HCT116 (cell line): Measurements from ENCODE around the gene SPATA21. TPM values are rescaled to one million over a fixed set of nuclear protein-coding genes. Genes with fewer than 3 reads are reported as not detected.

ENCODE experiments used
- ATAC-seq: fragments of 200-7000 bp; cut with Tn5 transposase; 2 replicates; pipeline ENCODE4 v1.9.1; 2020; ENCODE audit warnings: mild to moderate bottlenecking, moderate library complexity
- BruUV-seq: library from RNA; stranded (reverse); fragments of 400-500 nt; replicated peaks from 2 replicates; lab custom pipeline; 2021; lab: Mats Ljungman, UMichigan
- CTCF ChIA-PET: fragments of 300-600 bp; sonication (Branson Sonifier 250); formaldehyde crosslinking; loops from one replicate; lab custom pipeline; 2021; ENCODE audit warnings: antibody characterized with exemption; lab: Charles Lee
- POLR2A ChIA-PET: fragments of 300-600, 350-600 bp; sonication (Branson Sonifier 250); formaldehyde crosslinking; loops from one replicate; lab custom pipeline; 2021; ENCODE audit warnings: antibody characterized with exemption; lab: Charles Lee
- RAD21 ChIA-PET, 2 experiments: fragments of 300-600 bp; sonication (Branson Sonifier 250); formaldehyde crosslinking; loops; one replicate each; lab custom pipeline; 2023; ENCODE audit warnings: low total read pairs in 2 of 2; ENCODE audit not compliant: uncharacterized antibody in 2 of 2, unreplicated experiment in 2 of 2, low non-redundant PET in 1 of 2; lab: Charles Lee
- DNase-seq: peaks from one replicate; pipeline ENCODE4 v3.0.0-alpha.2; 2010; ENCODE audit warnings: low read depth, low spot score
- H2AFZ ChIP-seq: fragments of 200-600 bp; shearing (Covaris generic), sonication (generic); 2 replicates; pipeline ENCODE4 v1.6.1; 2017; ENCODE audit warnings: low read depth, mixed run types, mixed read lengths, antibody characterized with exemption, low read length; ENCODE audit not compliant: poor library complexity, severe bottlenecking
- H3K27ac ChIP-seq: 2 replicates; pipeline ENCODE4 v1.5.1; 2012; ENCODE audit warnings: low read depth, low read length
- H3K27me3 ChIP-seq: fragments of 200-600 bp; sonication (generic); 2 replicates; pipeline ENCODE4 v1.6.1; 2016; ENCODE audit warnings: mixed run types, low read length, mixed read lengths; ENCODE audit not compliant: insufficient read depth
- H3K36me3 ChIP-seq, 2 experiments: fragments of 200-500 bp in 1 of 2; fragments of 200-600 bp in 1 of 2; sonication (Bioruptor generic) in 1 of 2; sonication (generic) in 1 of 2; 2 replicates each; pipeline versions ENCODE4 v1.5.1 to v1.6.1; 2014 to 2016; ENCODE audit warnings: low read length in 2 of 2, inconsistent platforms in 1 of 2, mixed read lengths in 1 of 2, mixed run types in 1 of 2; ENCODE audit not compliant: insufficient read depth in 2 of 2, control insufficient read depth in 1 of 2
- H3K4me1 ChIP-seq, 2 experiments: fragments of 200-600 bp in 1 of 2; sonication (generic) in 1 of 2; 2 replicates each; pipeline versions ENCODE4 v1.5.1 to v1.6.1; 2012 to 2017; ENCODE audit warnings: low read length in 2 of 2, inconsistent platforms in 1 of 2, mild to moderate bottlenecking in 1 of 2, mixed read lengths in 1 of 2, mixed run types in 1 of 2, moderate library complexity in 1 of 2; ENCODE audit not compliant: insufficient read depth in 2 of 2, control insufficient read depth in 1 of 2
- H3K4me2 ChIP-seq: fragments of 200-600 bp; sonication (generic); 2 replicates; pipeline ENCODE4 v1.6.1; 2017; ENCODE audit warnings: mixed run types, low read length, mixed read lengths
- H3K4me3 ChIP-seq, 2 experiments: fragments of 200-600 bp in 1 of 2; sonication (generic) in 1 of 2; replicated peaks in 1 of 2; 2 replicates each; pipeline ENCODE4 v1.5.1; 2011 to 2016; ENCODE audit warnings: low read length in 2 of 2, control low read depth in 1 of 2, low read depth in 1 of 2, mild to moderate bottlenecking in 1 of 2, mixed read lengths in 1 of 2, mixed run types in 1 of 2
- H3K79me2 ChIP-seq: fragments of 200-600 bp; sonication (generic); 2 replicates; pipeline ENCODE4 v1.6.1; 2017; ENCODE audit warnings: mild to moderate bottlenecking, mixed run types, low read length, moderate library complexity, mixed read lengths; ENCODE audit not compliant: insufficient read depth
- H3K9ac ChIP-seq: fragments of 200-600 bp; sonication (generic); 2 replicates; pipeline ENCODE4 v1.6.1; 2016; ENCODE audit warnings: low read length, mixed read lengths
- H3K9me2 ChIP-seq: fragments of 200-600 bp; sonication (generic), shearing (Covaris generic); 2 replicates; pipeline ENCODE4 v1.6.1; 2017; ENCODE audit warnings: mixed run types, mild to moderate bottlenecking, moderate library complexity; ENCODE audit not compliant: insufficient read depth
- H3K9me3 ChIP-seq, 2 experiments: fragments of 200-500 bp in 1 of 2; fragments of 200-600 bp in 1 of 2; sonication (Bioruptor generic) in 1 of 2; sonication (generic) in 1 of 2; 2 replicates each; pipeline ENCODE4 v1.6.1; 2014 to 2017; ENCODE audit warnings: low read length in 2 of 2, mixed read lengths in 2 of 2, inconsistent platforms in 1 of 2, low read depth in 1 of 2, mild to moderate bottlenecking in 1 of 2, mixed run types in 1 of 2, moderate library complexity in 1 of 2; ENCODE audit not compliant: control insufficient read depth in 1 of 2, insufficient read depth in 1 of 2
- H4K20me1 ChIP-seq: fragments of 200-600 bp; sonication (generic), shearing (Covaris generic); 2 replicates; pipeline ENCODE4 v1.6.1; 2017; ENCODE audit warnings: mixed run types, mild to moderate bottlenecking, moderate library complexity; ENCODE audit not compliant: insufficient read depth
- JUND ChIP-seq: IDR thresholded peaks from 2 replicates; pipeline ENCODE4 v1.6.1; 2012
- RAD21 ChIP-seq: IDR thresholded peaks from 2 replicates; pipeline ENCODE4 v1.6.1; 2012; ENCODE audit warnings: low read depth, mild to moderate bottlenecking
- SP1 ChIP-seq: IDR thresholded peaks from 2 replicates; pipeline ENCODE4 v1.6.1; 2012; ENCODE audit warnings: low read depth
- intact Hi-C: fragments of 100-400 bp; cut with micrococcal nuclease; formaldehyde crosslinking; loops from 2 replicates; pipeline ENCODE4 v1.10.0; 2022
- total RNA-seq: library from RNA; stranded (reverse); gene quantifications from one replicate; pipeline ENCODE4 v1.2.1, GENCODE V29; 2021; ENCODE audit not compliant: unreplicated experiment
- TF ChIP-seq, protein P1 (sequence below): IDR thresholded peaks from 2 replicates; pipeline ENCODE4 v1.6.1; 2011; ENCODE audit warnings: mild to moderate bottlenecking, low read length, moderate library complexity; ENCODE audit not compliant: insufficient replicate concordance; ENCODE audit errors: extremely low read depth

Gene SPATA21
- total RNA-seq, 1 experiment from 2014 or later = not detected

DNA sequence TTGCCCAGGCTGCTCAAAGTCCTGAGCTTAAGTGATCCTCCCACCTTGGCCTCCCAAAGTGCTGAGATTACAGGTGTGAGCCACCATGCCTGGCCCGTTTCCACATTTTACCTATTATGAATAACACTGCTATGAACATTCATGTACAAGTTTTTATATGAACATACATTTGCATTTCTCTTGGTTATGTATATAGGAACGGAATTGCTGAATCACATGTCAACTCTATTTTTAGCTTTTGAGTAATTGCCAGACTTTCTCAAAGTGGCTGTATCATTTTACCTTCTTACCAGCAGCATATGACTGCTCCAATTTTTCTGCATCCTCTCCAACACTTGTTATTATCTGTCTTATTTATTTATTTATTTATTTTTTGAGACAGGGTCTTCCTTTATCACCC lies 2.7 kb downstream of the SPATA21 start:
- Histone ChIP-seq H3K4me2 (no peak overlapping the region), H4K20me1 (no peaks in the 10 kb centered on the region), H3K27ac (no peak overlapping the region), H3K79me2 (no peaks in the 10 kb centered on the region), H3K9ac (no peak overlapping the region), H3K4me3 (no peak overlapping the region), H3K36me3 (no peaks in the 10 kb centered on the region), H3K9me2 (no peaks in the 10 kb centered on the region), H3K9me3 (no peaks in the 10 kb centered on the region), H2AFZ (no peak overlapping the region), H3K27me3 (no peaks in the 10 kb centered on the region), H3K4me1 (peaks cover 0 to 5% of the 10 kb centered on the region in 2 experiments; a peak in 1 of 4 replicates)
- CTCF ChIA-PET = no interaction called here
- no peak for DNase-seq
- RAD21 ChIA-PET = no interaction called here
- POLR2A ChIA-PET = no interaction called here
- intact Hi-C loops = no loop called here
- no TSS peak for BruUV-seq
- ATAC-seq = no peak
- no peak for TF ChIP-seq SP1
- TF ChIP-seq, protein P1, sequence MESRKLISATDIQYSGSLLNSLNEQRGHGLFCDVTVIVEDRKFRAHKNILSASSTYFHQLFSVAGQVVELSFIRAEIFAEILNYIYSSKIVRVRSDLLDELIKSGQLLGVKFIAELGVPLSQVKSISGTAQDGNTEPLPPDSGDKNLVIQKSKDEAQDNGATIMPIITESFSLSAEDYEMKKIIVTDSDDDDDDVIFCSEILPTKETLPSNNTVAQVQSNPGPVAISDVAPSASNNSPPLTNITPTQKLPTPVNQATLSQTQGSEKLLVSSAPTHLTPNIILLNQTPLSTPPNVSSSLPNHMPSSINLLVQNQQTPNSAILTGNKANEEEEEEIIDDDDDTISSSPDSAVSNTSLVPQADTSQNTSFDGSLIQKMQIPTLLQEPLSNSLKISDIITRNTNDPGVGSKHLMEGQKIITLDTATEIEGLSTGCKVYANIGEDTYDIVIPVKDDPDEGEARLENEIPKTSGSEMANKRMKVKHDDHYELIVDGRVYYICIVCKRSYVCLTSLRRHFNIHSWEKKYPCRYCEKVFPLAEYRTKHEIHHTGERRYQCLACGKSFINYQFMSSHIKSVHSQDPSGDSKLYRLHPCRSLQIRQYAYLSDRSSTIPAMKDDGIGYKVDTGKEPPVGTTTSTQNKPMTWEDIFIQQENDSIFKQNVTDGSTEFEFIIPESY = no peak

DNA sequence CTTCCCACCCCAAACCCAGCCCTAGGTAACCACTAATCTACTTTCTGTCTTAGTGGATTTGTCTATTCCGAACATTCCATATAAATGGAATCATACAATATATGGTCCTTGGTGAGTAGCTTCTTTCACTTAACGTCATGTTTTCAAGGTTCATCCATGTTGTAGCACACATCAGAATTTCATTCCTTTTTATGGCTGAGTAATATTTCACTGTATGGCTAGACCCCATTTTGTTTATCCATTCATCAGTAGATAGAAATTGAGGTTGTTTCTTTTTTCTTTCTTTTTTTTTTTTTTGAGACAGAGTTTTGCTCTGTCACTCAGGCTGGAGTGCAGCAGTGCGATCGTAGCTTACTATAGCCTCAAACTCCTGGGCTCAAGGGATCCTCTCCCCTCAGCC lies 3.2 kb downstream of the SPATA21 start:
- ATAC-seq (no peak), DNase-seq (no peak)
- ChIA-PET RAD21 (interaction anchor here in 1 of 2 experiments (0.7 kb wide), 1 partner anchor 9 kb away, joined by 3 read pairs; no protein-coding TSS in a partner anchor), CTCF (no interaction called here), POLR2A (no interaction called here)
- TF ChIP-seq JUND (no peak), RAD21 (no peak)
- Histone ChIP-seq H3K4me3 (no peak overlapping the region), H3K27me3 (no peaks in the 10 kb centered on the region), H3K4me1 (peaks cover 0 to 4% of the 10 kb centered on the region in 2 experiments; a peak in 1 of 4 replicates), H3K79me2 (no peaks in the 10 kb centered on the region), H4K20me1 (no peaks in the 10 kb centered on the region), H3K9me3 (no peaks in the 10 kb centered on the region), H3K4me2 (no peak overlapping the region), H3K27ac (no peak overlapping the region), H3K36me3 (no peaks in the 10 kb centered on the region), H3K9me2 (no peaks in the 10 kb centered on the region), H2AFZ (no peak overlapping the region), H3K9ac (no peak overlapping the region)
- intact Hi-C loops = no loop called here
- BruUV-seq = no TSS peak
